Naive thymus-derived CD8-positive, alpha-beta T cell (primary cell): ENCODE data around the gene FBXO42. TPM values are rescaled to one million over a fixed set of nuclear protein-coding genes. Genes with fewer than 3 reads are reported as not detected.
"Not testable (repeated sequence)": the region's sequence is repeated elsewhere in the genome, so short reads cannot be mapped to it uniquely, and the experiment has no call there.

Experiments
- ATAC-seq, 2 donors: fragments of 150-1000 bp; cut with Tn5 transposase in 1 of 2; sonication (Bioruptor Pico), chemical (Tn5 transposase) in 1 of 2; 1 replicate in 1 of 2; 2 replicates in 1 of 2; pipeline ENCODE4 v1.10.0; 2021; ENCODE audit warnings: mild to moderate bottlenecking in 2 of 2, moderate library complexity in 2 of 2
- POLR2A ChIA-PET: fragments of 350-600 bp; sonication (Branson Sonifier 250); formaldehyde crosslinking; loops from one replicate; lab custom pipeline; 2021; ENCODE audit warnings: antibody characterized with exemption; lab: Charles Lee
- DNase-seq, 10 donors: peaks; one replicate each; pipeline versions ENCODE4 v3.0.0 to v3.0.0-alpha.2; 2020 to 2022
- H3K27ac Mint-ChIP-seq, 10 donors: one replicate each; pipeline ENCODE4 v1.8.0; 2020 to 2022; ENCODE audit warnings: mild to moderate bottlenecking in 10 of 10, mixed read lengths in 10 of 10, moderate library complexity in 4 of 10, inconsistent platforms in 1 of 10
- H3K27me3 Mint-ChIP-seq, 5 donors: one replicate each; pipeline ENCODE4 v1.8.0; 2021 to 2022; ENCODE audit warnings: mixed read lengths in 5 of 5
- H3K36me3 Mint-ChIP-seq, 3 donors: one replicate each; pipeline ENCODE4 v1.8.0; 2020 to 2022; ENCODE audit warnings: mixed read lengths in 3 of 3, mild to moderate bottlenecking in 2 of 3, inconsistent platforms in 1 of 3
- H3K4me1 Mint-ChIP-seq, 4 donors: one replicate each; pipeline ENCODE4 v1.8.0; 2021 to 2022; ENCODE audit warnings: mixed read lengths in 4 of 4
- H3K4me3 Mint-ChIP-seq, 10 donors: one replicate each; pipeline ENCODE4 v1.8.0; 2020 to 2022; ENCODE audit warnings: mild to moderate bottlenecking in 10 of 10, mixed read lengths in 10 of 10, moderate library complexity in 6 of 10, inconsistent platforms in 1 of 10
- H3K9me3 Mint-ChIP-seq, 9 donors: one replicate each; pipeline ENCODE4 v1.8.0; 2020 to 2022; ENCODE audit warnings: mixed read lengths in 9 of 9, mild to moderate bottlenecking in 3 of 9, inconsistent platforms in 1 of 9, moderate library complexity in 1 of 9
- polyA plus RNA-seq, 3 donors: library from polyadenylated mRNA; unstranded; fragments of 300-500 nt; fragmentation: Illumina TruSeq; gene quantifications; one replicate each; pipeline ENCODE4 v1.2.3, GENCODE V29; 2021
- total RNA-seq, 8 experiments: library from RNA in 2 of 8; stranded (reverse) in 2 of 8; gene quantifications; one replicate each; pipeline ENCODE4 v1.2.3 and lab custom pipeline; 2021 to 2026

FBXO42 gene
- total and polyA plus RNA-seq, 5 experiments from 2014 or later = 11.8 to 27.4 (median 21.5) TPM

DNA sequence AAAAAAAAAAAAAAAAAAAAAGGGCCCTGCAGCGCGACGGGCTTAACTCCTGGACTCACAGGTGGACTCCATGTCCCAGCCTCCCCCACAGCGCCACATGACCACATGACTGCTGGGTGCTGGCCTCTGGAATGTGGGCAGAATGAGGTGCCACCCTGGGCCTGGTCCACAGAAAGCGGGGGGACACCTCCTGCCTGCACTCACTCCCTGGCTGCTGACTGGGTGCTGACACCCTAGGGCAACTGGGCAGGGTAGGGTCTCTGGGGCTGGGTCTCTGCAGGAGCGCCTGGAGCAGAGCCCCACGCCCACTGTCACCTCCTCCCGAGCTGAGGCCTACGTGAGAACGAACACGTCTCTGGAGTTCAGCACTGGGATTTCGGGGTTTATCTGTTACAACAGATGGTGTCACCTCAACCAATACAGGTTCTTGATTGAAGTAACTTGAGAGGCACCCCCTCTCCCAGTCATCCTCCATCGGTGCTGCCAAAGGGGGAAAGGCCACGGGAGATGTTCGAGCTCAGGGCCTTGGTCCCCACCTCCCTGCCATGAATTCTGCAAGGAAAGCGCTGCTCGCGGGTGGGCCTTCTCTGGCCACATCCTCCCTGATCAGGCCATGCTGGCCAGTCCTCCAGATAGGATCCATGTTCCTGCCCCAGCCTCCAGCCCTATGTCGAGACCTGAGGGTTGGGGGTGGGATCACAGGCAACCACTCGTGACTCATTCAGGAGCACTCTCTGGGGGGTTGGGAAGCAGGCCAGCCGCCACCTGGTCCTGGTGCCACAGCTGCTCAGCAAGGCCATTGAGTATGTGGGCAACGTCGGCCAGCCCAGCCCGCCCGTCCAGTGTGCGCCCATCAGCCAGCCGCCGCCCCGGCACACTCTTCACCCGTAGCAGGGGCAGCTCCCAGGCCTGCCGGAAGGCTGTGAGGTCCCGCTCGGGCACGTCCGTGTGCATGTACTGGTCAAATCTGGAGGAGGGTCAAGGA is 120.7 kb downstream of the FBXO42 start:
- POLR2A ChIA-PET = interaction anchor here (0.7 kb wide), 1 partner anchor 10 kb away, joined by 4 read pairs; no protein-coding TSS in a partner anchor
- H3K36me3 Mint-ChIP-seq = peaks cover 0 to 15% (median 2%) of the 10 kb centered on the region in 3 donors
- ATAC-seq (no peak), DNase-seq (no peak)
- peaks cover 0 to 5% (median 0%) of the 10 kb centered on the region in 9 donors for H3K9me3 Mint-ChIP-seq
- peaks cover 5 to 24% (median 24%) of the 10 kb centered on the region in 4 donors for H3K4me1 Mint-ChIP-seq
- H3K4me3 Mint-ChIP-seq = no peak overlapping the region
- H3K27ac Mint-ChIP-seq = no peak overlapping the region
- peaks cover 0 to 23% (median 16%) of the 10 kb centered on the region in 5 donors for H3K27me3 Mint-ChIP-seq

GRCh38 chr1:16230744-16231143 is 121.5 kb downstream of the FBXO42 start:
- no peak overlapping the region for H3K4me3 Mint-ChIP-seq
- POLR2A ChIA-PET = interaction anchor here (0.7 to 1.6 kb wide), 2 partner anchors 9 to 14 kb away, joined by 4 to 5 read pairs; no protein-coding TSS in a partner anchor
- DNase-seq (no peak), ATAC-seq (no peak)
- peaks cover 0 to 13% (median 1%) of the 10 kb centered on the region in 9 donors for H3K9me3 Mint-ChIP-seq
- peaks cover 0 to 22% (median 8%) of the 10 kb centered on the region in 3 donors for H3K36me3 Mint-ChIP-seq
- no peak overlapping the region for H3K27ac Mint-ChIP-seq
- H3K4me1 Mint-ChIP-seq = peaks cover 2 to 18% (median 16%) of the 10 kb centered on the region in 4 donors
- peaks cover 7 to 25% (median 23%) of the 10 kb centered on the region in 5 donors for H3K27me3 Mint-ChIP-seq

GRCh38 chr1:16229976-16230740 is 122.1 kb downstream of the FBXO42 start:
- no peak overlapping the region for H3K4me3 Mint-ChIP-seq
- peaks cover 0 to 22% (median 8%) of the 10 kb centered on the region in 3 donors for H3K36me3 Mint-ChIP-seq
- POLR2A ChIA-PET = interaction anchor here (0.6 to 1.6 kb wide), 3 partner anchors 13 to 265 kb away, joined by 4 to 6 read pairs (median 5); no protein-coding TSS in a partner anchor
- peaks cover 0 to 13% (median 1%) of the 10 kb centered on the region in 9 donors for H3K9me3 Mint-ChIP-seq
- DNase-seq = no peak
- peaks cover 7 to 31% (median 23%) of the 10 kb centered on the region in 5 donors for H3K27me3 Mint-ChIP-seq
- no peak overlapping the region for H3K27ac Mint-ChIP-seq
- ATAC-seq = no peak
- peaks cover 2 to 15% (median 14%) of the 10 kb centered on the region in 4 donors for H3K4me1 Mint-ChIP-seq

DNA sequence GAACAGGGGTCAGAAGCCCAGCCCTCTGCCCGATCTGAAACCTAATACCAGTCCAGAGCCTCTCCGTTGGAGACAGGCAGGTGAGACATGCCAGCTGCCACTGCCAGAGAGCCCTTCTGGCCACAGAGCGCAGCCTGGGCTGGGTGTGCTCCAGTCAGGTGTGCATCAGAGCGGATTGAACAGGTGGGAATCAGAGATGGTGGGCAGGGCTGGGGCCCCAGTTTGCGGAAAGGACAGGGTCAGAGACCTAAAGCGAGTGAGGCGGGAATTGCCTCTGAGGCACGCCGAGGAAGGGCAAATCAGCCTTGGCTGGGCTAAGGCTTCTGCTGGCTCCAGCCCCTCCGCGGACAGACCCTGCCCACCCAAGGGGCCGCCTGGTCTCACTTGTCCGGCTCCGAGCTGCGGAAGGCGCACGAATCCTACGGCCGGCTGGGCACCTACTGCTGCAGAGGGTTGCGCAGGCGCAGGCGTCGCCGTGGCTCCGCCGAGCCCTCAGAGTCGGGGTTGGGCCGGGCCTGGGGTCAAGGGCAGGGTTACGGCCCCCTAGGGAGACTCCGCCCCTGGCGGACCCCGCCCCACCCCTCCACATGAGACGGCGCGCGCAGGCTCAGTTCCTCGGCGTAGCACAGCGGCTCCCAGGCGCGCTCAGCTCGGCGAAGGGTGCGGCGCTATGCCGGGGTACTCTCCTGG is 125.6 kb downstream of the FBXO42 start:
- peak overlapping the region in 3 of 10 donors; percentile 23 to 36 (median 35) for H3K4me3 Mint-ChIP-seq
- POLR2A ChIA-PET = interaction anchor here (1.6 kb wide), 1 partner anchor 9 kb away, joined by 3 read pairs; no protein-coding TSS in a partner anchor
- peaks cover 0 to 18% (median 10%) of the 10 kb centered on the region in 3 donors for H3K36me3 Mint-ChIP-seq
- DNase-seq = no peak
- peaks cover 0 to 16% (median 1%) of the 10 kb centered on the region in 9 donors for H3K9me3 Mint-ChIP-seq
- H3K27ac Mint-ChIP-seq = no peak overlapping the region
- no peak for ATAC-seq
- peaks cover 13 to 46% (median 28%) of the 10 kb centered on the region in 5 donors for H3K27me3 Mint-ChIP-seq
- H3K4me1 Mint-ChIP-seq = peaks cover 2 to 15% (median 11%) of the 10 kb centered on the region in 4 donors

DNA sequence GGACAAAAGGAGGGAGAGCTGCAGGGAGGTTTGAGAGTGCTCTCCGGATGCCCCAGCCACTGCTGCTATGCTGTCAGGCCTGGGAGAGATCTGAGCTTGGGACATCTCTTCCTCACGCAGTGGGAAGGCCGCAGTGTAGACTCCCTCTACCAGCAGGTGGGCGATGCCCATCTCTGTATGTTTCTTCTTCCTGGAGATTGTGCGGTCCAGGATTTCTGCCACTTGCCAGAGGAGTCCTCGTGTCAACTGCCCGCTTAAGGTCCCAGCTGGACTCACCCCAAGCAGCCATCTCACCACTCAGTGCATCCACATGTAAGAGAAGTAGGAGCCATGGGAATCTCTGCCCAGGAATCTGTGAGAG is 126.2 kb downstream of the FBXO42 start:
- peak overlapping the region in 1 of 10 donors; percentile 35 for H3K4me3 Mint-ChIP-seq
- ATAC-seq (no peak), DNase-seq (no peak)
- H3K4me1 Mint-ChIP-seq = peaks cover 3 to 15% (median 11%) of the 10 kb centered on the region in 4 donors
- H3K36me3 Mint-ChIP-seq = peaks cover 0 to 16% (median 10%) of the 10 kb centered on the region in 3 donors
- peak overlapping the region in 1 of 10 donors; percentile 67 for H3K27ac Mint-ChIP-seq
- H3K27me3 Mint-ChIP-seq = peaks cover 13 to 46% (median 28%) of the 10 kb centered on the region in 5 donors
- POLR2A ChIA-PET = interaction anchor here (1.6 kb wide), 1 partner anchor 9 kb away, joined by 3 read pairs; no protein-coding TSS in a partner anchor
- peaks cover 0 to 16% (median 1%) of the 10 kb centered on the region in 9 donors for H3K9me3 Mint-ChIP-seq

DNA sequence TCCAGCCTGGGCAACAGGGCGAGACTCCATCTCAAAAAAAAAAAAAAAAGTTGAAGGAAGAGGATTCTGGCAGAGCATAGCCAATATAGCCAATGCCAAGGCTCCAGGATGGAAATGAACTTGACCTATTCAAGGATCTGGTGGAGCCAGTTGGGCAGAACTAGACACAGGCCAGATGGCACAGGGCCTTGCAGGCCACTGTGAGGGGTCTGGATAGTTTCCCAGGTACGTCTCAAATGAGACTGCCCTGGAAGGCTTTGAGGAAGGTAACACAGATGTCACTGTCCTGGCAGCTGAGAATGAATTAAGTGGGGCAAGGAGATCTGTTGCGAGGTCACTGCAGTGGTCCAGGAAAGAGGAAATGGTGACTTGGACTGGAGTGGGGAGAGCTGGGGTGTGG is 127.8 kb downstream of the FBXO42 start:
- Mint-ChIP-seq H3K36me3 (peaks cover 0 to 16% (median 10%) of the 10 kb centered on the region in 3 donors), H3K4me1 (peaks cover 6 to 22% (median 14%) of the 10 kb centered on the region in 4 donors), H3K9me3 (peaks cover 0 to 16% (median 1%) of the 10 kb centered on the region in 9 donors), H3K27ac (peak overlapping the region in 1 of 10 donors; percentile 57), H3K4me3 (no peak overlapping the region), H3K27me3 (peaks cover 13 to 46% (median 28%) of the 10 kb centered on the region in 5 donors)
- POLR2A ChIA-PET = interaction anchor here (0.7 kb wide), 1 partner anchor 8 kb away, joined by 3 read pairs; no protein-coding TSS in a partner anchor
- ATAC-seq (no peak), DNase-seq (no peak)

- peaks cover 0 to 16% (median 1%) of the 10 kb centered on the region in 9 donors for H3K9me3 Mint-ChIP-seq
- ATAC-seq, H3K27ac Mint-ChIP-seq, H3K4me3 Mint-ChIP-seq, DNase-seq: not testable (repeated sequence)
- peaks cover 0 to 13% (median 10%) of the 10 kb centered on the region in 3 donors for H3K36me3 Mint-ChIP-seq
- H3K27me3 Mint-ChIP-seq = peaks cover 9 to 37% (median 19%) of the 10 kb centered on the region in 5 donors
- peaks cover 7 to 25% (median 11%) of the 10 kb centered on the region in 4 donors for H3K4me1 Mint-ChIP-seq
- POLR2A ChIA-PET = interaction anchor here (0.6 to 1.3 kb wide), 2 partner anchors 10 to 15 kb away, joined by 3 to 4 read pairs; partner anchors contain the start of gene ARHGEF19
Measured at GRCh38 chr1:16222716-16223115, 129.6 kb downstream of the FBXO42 start.

DNA sequence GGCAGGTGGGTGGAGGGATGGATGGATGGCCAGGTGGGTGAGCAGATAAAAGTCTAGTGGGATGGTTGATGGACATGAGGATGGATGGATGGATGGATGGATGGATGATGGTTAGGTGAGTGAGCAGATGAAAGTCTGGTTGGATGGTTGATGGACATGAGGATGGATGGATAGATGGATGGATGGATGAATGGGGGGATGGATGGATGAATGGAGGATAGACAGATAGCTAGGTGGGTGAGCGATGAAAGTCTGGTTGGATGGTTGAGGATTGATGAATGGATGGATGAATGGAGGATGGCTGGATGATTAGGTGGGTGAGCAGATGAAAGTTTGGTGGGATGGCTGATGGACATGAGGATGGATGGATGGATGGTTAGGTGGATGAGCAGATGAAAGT is 130.8 kb downstream of the FBXO42 start:
- Mint-ChIP-seq H3K27me3 (peaks cover 6 to 28% (median 12%) of the 10 kb centered on the region in 5 donors), H3K27ac (no peak overlapping the region), H3K36me3 (peaks cover 0 to 8% (median 7%) of the 10 kb centered on the region in 3 donors), H3K4me1 (peaks cover 15 to 27% (median 16%) of the 10 kb centered on the region in 4 donors), H3K4me3 (no peak overlapping the region), H3K9me3 (peaks cover 0 to 10% (median 1%) of the 10 kb centered on the region in 9 donors)
- no peak for DNase-seq
- POLR2A ChIA-PET = interaction anchor here (0.6 to 0.7 kb wide), 2 partner anchors 9 to 221 kb away, joined by 4 to 5 read pairs; no protein-coding TSS in a partner anchor
- no peak for ATAC-seq

- Mint-ChIP-seq H3K27me3 (peaks cover 5 to 13% (median 10%) of the 10 kb centered on the region in 5 donors), H3K9me3 (peaks cover 0 to 8% (median 0%) of the 10 kb centered on the region in 9 donors), H3K4me1 (peaks cover 17 to 38% (median 24%) of the 10 kb centered on the region in 4 donors), H3K27ac (peak overlapping the region in 3 of 10 donors; percentile 37 to 71 (median 63)), H3K4me3 (no peak overlapping the region), H3K36me3 (peaks cover 0 to 3% (median 0%) of the 10 kb centered on the region in 3 donors)
- DNase-seq (no peak), ATAC-seq (no peak)
- POLR2A ChIA-PET = no interaction called here
Measured at GRCh38 chr1:16219968-16220500, 132.2 kb downstream of the FBXO42 start.

DNA sequence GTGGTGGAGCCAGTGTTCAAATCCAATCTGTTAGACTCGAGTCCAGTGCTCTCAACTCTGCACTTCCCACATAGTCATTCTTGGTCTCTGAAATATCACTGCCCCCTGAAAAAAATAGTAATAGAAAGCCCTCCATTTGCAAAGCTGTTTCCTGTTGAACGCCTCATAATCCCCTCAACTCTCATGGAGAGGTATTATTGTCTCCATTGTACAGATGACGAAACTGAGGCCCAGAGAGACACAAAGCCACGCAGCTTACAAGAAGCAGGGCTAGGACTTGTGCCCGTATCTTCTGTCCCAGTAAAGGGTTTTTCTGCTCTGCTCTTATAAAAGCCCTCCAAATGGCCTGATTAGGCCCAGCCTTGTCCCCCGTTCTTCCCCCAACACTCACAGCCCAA is 133.6 kb downstream of the FBXO42 start:
- Mint-ChIP-seq H3K36me3 (no peaks in the 10 kb centered on the region), H3K9me3 (no peaks in the 10 kb centered on the region), H3K27me3 (peaks cover 0 to 2% (median 0%) of the 10 kb centered on the region in 5 donors), H3K27ac (peak overlapping the region in 8 of 10 donors; percentile 36 to 88 (median 68)), H3K4me1 (peaks cover 17 to 38% (median 24%) of the 10 kb centered on the region in 4 donors), H3K4me3 (peak overlapping the region in 7 of 10 donors; percentile 10 to 82 (median 52))
- POLR2A ChIA-PET = interaction anchor here (2.1 kb wide), 1 partner anchor 11 kb away, joined by 28 read pairs; no protein-coding TSS in a partner anchor
- DNase-seq (no peak), ATAC-seq (no peak)
